Naive B cell (primary cell): ENCODE measurements around the gene NWD2. TPM values are rescaled to one million over a fixed set of nuclear protein-coding genes. Genes with fewer than 3 reads are reported as not detected.

ENCODE experiments used
- ATAC-seq, 2 donors: fragments of 150-1000 bp; cut with Tn5 transposase; 2 replicates each; pipeline ENCODE4 v1.10.0; 2021; ENCODE audit warnings: low read depth in 2 of 2, mild to moderate bottlenecking in 2 of 2, moderate library complexity in 2 of 2
- DNase-seq: peaks from one replicate; pipeline ENCODE4 v3.0.0; 2022
- H3K27ac Mint-ChIP-seq, 6 donors: one replicate each; pipeline ENCODE4 v1.8.0; 2020 to 2022; ENCODE audit warnings: mild to moderate bottlenecking in 6 of 6, mixed read lengths in 6 of 6, moderate library complexity in 5 of 6, inconsistent platforms in 2 of 6
- H3K27me3 Mint-ChIP-seq, 3 donors: one replicate each; pipeline ENCODE4 v1.8.0; 2021 to 2022; ENCODE audit warnings: mixed read lengths in 3 of 3, mild to moderate bottlenecking in 1 of 3
- H3K36me3 Mint-ChIP-seq, 2 donors: one replicate each; pipeline ENCODE4 v1.8.0; 2020 to 2022; ENCODE audit warnings: mixed read lengths in 2 of 2, inconsistent platforms in 1 of 2, mild to moderate bottlenecking in 1 of 2
- H3K4me1 Mint-ChIP-seq, 3 donors: one replicate each; pipeline ENCODE4 v1.8.0; 2020 to 2022; ENCODE audit warnings: mixed read lengths in 3 of 3, inconsistent platforms in 1 of 3, mild to moderate bottlenecking in 1 of 3, moderate library complexity in 1 of 3
- H3K4me3 Mint-ChIP-seq, 8 donors: one replicate each; pipeline ENCODE4 v1.8.0; 2020 to 2022; ENCODE audit warnings: mild to moderate bottlenecking in 8 of 8, mixed read lengths in 8 of 8, moderate library complexity in 8 of 8, inconsistent platforms in 2 of 8
- H3K9me3 Mint-ChIP-seq, 7 donors: one replicate each; pipeline ENCODE4 v1.8.0; 2020 to 2022; ENCODE audit warnings: mixed read lengths in 7 of 7, mild to moderate bottlenecking in 5 of 7, inconsistent platforms in 2 of 7, moderate library complexity in 1 of 7
- polyA plus RNA-seq, 6 donors: library from polyadenylated mRNA; unstranded; fragments of 300-500 nt; fragmentation: Illumina TruSeq; gene quantifications; one replicate each; pipeline ENCODE4 v1.2.3, GENCODE V29; 2021; ENCODE audit warnings: low read depth in 6 of 6

Gene NWD2
- polyA plus RNA-seq, 6 donors from 2014 or later: not detected

DNA sequence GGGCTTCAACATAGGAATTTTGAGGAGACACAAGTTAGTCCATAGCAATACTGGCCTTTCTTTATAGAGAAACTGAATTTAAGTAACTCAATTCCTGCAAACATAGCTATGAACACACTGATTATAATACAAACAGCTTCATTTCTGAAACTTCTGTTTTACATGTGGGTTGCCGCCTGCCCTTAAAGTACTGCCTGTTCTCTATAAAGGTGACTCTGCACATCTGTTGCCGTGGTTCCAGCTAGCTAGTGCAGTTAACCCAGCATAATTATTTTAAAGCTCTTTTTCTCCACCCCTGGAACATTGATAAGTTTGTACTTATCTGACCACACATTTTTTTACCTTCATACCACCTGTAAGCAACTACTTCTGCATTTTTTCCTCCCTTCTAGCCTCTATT is 177.6 kb downstream of the NWD2 start:
- DNase-seq (no peak), ATAC-seq (no peak)
- H3K36me3 Mint-ChIP-seq: no peaks in the 10 kb centered on the region
- H3K4me3 Mint-ChIP-seq: no peak overlapping the region
- H3K27ac Mint-ChIP-seq: no peak overlapping the region
- H3K9me3 Mint-ChIP-seq: peaks cover 0 to 11% (median 4%) of the 10 kb centered on the region in 7 donors
- H3K4me1 Mint-ChIP-seq: no peaks in the 10 kb centered on the region
- H3K27me3 Mint-ChIP-seq: peaks cover 4 to 7% (median 5%) of the 10 kb centered on the region in 3 donors

DNA sequence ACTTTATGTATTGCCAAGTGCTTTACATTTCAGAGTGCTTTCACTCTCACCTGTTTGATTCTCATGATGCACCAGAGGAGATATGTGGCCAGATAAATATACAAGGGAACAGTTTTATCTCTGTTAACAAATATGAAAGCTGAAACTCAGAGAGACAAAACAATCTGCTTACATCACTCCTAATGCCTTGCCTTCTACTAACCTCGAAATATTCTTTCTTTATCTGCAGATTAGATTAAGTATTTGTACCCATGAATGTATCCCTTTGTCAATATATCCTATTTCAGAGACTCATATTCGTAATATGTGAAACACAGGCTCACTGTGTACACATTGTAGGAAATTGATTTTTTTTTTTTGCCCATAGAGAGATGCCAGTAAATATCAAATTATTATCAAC is 178.1 kb downstream of the NWD2 start:
- Mint-ChIP-seq H3K27me3 (peaks cover 5 to 11% (median 9%) of the 10 kb centered on the region in 3 donors), H3K4me1 (no peaks in the 10 kb centered on the region)

DNA sequence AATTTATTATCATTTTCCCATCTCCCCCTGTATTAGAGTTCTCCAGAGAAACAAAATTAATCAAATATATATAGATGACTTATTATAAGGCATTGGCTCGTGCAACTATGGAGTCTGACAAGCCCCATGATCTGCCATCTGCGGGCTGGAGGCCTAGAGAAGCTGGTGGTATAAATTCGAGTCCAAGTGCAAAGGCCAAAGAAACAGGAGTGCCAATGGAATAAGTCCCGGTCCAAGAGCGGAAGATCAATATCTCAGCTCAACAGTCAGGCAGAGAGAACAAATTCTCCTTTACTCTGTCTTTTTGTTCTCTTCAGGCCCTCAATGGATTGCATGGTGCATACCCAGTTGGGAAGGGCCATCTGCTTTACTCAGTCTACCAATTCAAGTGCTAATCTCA is 178.8 kb downstream of the NWD2 start:
- H3K9me3 Mint-ChIP-seq: peaks cover 0 to 11% (median 4%) of the 10 kb centered on the region in 7 donors
- peaks cover 5 to 11% (median 11%) of the 10 kb centered on the region in 3 donors for H3K27me3 Mint-ChIP-seq
- DNase-seq: no peak
- H3K4me1 Mint-ChIP-seq: no peaks in the 10 kb centered on the region
- no peak overlapping the region for H3K27ac Mint-ChIP-seq
- H3K36me3 Mint-ChIP-seq: no peaks in the 10 kb centered on the region
- no peak overlapping the region for H3K4me3 Mint-ChIP-seq
- no peak for ATAC-seq

More for the DNA sequence above, 178.1 kb downstream of the NWD2 start:
- no peaks in the 10 kb centered on the region for H3K36me3 Mint-ChIP-seq
- ATAC-seq: no peak
- no peak for DNase-seq
- H3K4me3 Mint-ChIP-seq: no peak overlapping the region
- H3K27ac Mint-ChIP-seq: no peak overlapping the region
- H3K9me3 Mint-ChIP-seq: peaks cover 0 to 11% (median 4%) of the 10 kb centered on the region in 7 donors

DNA sequence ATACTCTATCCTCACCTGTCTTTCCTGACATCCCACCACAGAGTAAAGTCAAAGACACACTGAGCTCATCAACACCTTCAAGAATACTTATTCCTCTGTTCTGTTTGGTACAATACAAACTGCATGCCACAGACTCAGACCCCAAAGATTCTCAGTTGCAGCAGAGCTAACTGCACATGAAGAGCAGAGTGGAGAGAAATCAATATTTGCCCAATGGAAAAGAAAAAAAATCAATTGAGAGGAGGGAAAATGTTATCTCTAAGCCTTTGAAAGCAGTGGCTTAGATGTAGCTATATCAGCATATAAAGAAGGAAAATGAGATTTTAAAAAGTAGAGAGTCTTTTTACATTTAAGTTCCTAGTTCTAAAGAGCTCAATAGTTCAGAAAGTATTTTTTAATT is 180.2 kb downstream of the NWD2 start:
- H3K27ac Mint-ChIP-seq: no peak overlapping the region
- peaks cover 5 to 16% (median 11%) of the 10 kb centered on the region in 3 donors for H3K27me3 Mint-ChIP-seq
- no peak for DNase-seq
- peaks cover 0 to 6% (median 0%) of the 10 kb centered on the region in 7 donors for H3K9me3 Mint-ChIP-seq
- no peaks in the 10 kb centered on the region for H3K4me1 Mint-ChIP-seq
- no peak overlapping the region for H3K4me3 Mint-ChIP-seq
- no peak for ATAC-seq
- H3K36me3 Mint-ChIP-seq: no peaks in the 10 kb centered on the region

DNA sequence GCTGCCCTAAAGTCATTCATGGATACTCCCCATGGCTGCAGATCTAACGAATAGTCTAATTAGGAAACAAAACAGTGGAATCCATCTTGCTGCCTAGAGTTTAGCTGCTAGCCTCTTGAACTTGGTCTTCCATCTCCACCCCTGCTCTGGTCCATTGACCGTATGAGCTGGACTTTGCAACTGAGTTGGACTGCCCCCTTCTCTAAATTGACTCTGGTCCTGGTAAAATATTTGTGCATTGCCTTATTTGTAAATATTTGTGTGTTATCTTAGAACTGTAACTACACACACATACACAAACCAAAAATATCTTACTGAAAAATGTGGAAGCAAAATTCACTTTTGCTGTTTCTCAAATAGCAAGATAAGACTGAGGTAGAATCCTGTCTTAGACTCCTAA is 181.3 kb downstream of the NWD2 start:
- Mint-ChIP-seq H3K4me3 (no peak overlapping the region), H3K36me3 (no peaks in the 10 kb centered on the region), H3K27ac (no peak overlapping the region), H3K4me1 (no peaks in the 10 kb centered on the region), H3K9me3 (no peaks in the 10 kb centered on the region), H3K27me3 (peaks cover 5 to 16% (median 11%) of the 10 kb centered on the region in 3 donors)
- no peak for DNase-seq
- ATAC-seq: no peak

DNA sequence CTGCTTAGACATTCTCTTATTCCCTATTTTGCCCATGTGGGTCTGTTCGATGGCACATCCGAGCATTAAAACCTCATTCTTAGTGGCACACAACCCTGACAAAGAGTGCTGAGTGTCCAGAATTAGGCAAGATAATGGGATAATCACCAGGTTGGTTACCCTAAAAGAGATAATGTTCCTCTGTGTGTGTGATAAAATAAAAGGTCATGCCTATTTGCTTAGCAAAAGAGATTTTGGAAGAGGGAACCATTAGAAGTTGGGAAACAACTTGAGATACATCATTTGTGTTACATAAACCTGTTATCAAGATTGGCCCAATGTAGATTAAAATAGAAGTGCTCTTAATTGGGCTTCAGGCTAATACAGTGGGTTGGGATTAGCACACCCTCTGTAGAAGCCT is 182.7 kb downstream of the NWD2 start:
- no peak for ATAC-seq
- H3K9me3 Mint-ChIP-seq: no peaks in the 10 kb centered on the region
- no peak overlapping the region for H3K4me3 Mint-ChIP-seq
- H3K27me3 Mint-ChIP-seq: peaks cover 11 to 20% (median 13%) of the 10 kb centered on the region in 3 donors
- H3K36me3 Mint-ChIP-seq: no peaks in the 10 kb centered on the region
- H3K27ac Mint-ChIP-seq: no peak overlapping the region
- H3K4me1 Mint-ChIP-seq: no peaks in the 10 kb centered on the region
- DNase-seq: no peak

DNA sequence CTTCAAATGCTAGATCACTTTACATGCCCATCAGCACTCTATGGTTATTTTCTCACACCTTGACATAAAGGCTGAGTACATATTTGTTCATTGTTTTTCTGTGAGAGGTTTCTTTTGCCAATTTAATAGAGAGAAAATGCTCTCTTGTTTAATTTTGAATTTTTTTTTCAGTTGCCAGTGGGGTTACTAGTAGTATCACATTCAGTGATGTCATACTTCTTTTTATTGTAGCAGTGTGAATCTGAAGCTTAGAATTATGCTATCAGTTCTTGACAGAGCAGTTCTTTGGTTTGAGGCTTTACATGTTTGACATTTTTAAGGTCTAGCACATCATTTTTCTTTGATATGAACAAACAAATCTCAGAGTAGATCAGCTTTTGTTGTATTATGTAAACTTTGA is 185.4 kb downstream of the NWD2 start:
- H3K27me3 Mint-ChIP-seq: peaks cover 16 to 33% (median 20%) of the 10 kb centered on the region in 3 donors
- no peaks in the 10 kb centered on the region for H3K36me3 Mint-ChIP-seq
- H3K27ac Mint-ChIP-seq: no peak overlapping the region
- ATAC-seq (no peak), DNase-seq (no peak)
- H3K4me3 Mint-ChIP-seq: no peak overlapping the region
- no peaks in the 10 kb centered on the region for H3K9me3 Mint-ChIP-seq
- H3K4me1 Mint-ChIP-seq: no peaks in the 10 kb centered on the region

DNA sequence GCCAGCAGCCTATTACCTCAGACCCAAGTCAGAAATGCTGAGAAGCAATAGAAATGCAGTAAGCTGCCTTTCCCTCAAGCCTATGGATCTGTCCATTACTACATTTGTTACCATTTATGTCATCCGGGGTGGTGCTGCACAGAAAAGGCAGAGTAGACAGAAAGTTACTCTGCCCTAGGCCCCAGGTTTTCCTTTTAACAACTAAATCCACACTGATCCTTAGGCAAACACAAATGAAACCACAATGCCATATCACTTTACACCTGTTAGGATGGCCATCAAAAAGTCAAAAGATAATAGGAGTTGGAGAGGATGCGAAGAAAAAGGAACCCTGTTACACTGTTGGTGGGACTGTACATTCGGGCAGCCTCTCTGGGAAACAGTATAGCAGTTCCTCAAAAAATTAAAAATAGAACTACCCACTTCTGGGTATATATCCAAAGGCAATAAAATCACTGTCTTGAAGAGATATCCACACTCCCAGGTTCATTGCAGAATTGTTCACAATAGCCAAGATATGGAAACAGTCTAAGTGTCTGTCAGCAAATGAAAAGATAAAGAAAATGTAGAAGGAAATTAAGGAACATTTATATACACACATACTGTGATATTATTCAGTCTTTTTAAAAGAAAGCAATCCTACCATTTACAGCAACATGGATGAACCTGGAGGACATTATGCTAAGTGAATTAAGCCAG is 186.3 kb downstream of the NWD2 start:
- Mint-ChIP-seq H3K4me1 (no peaks in the 10 kb centered on the region), H3K27ac (no peak overlapping the region), H3K27me3 (peaks cover 16 to 34% (median 20%) of the 10 kb centered on the region in 3 donors), H3K4me3 (no peak overlapping the region), H3K9me3 (no peaks in the 10 kb centered on the region), H3K36me3 (no peaks in the 10 kb centered on the region)
- DNase-seq (no peak), ATAC-seq (no peak)

DNA sequence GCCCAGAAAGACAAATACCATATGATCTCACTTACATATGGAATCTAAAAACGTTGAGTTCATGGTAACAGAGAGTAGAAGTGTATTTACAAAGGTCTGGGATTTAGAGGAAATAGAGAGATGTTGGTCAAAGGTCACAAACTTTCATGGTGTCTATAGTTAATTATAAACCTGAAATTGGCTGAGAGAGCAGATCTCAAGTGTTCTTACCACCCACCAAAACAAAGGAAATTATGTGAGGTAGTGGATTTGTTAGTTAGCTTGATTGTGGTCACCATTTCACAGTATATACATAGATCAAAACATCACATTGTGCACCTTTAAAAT is 186.8 kb downstream of the NWD2 start:
- ATAC-seq: no peak
- H3K4me1 Mint-ChIP-seq: no peaks in the 10 kb centered on the region

DNA sequence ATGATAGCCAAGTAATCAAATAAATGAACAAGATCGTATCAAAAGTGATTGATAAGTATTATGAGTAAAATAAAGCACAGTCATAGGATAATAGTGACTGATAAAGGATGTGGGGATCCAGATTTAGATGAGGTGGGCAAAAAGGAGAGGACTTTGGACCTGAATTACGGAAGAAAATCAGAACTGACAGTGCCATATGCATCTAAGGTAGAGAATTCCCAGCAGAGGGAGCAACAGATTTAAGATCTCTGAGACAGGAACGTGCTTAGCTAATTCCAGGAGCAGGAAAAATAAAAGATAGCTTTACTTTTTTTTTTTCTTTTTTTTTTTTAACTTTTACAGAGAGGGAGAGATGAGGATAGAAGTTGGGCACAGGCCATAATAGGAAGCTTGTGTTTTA is 189.9 kb downstream of the NWD2 start:
- Mint-ChIP-seq H3K36me3 (no peaks in the 10 kb centered on the region), H3K4me1 (no peaks in the 10 kb centered on the region), H3K4me3 (no peak overlapping the region), H3K9me3 (no peaks in the 10 kb centered on the region), H3K27me3 (peaks cover 9 to 24% (median 23%) of the 10 kb centered on the region in 3 donors), H3K27ac (no peak overlapping the region)
- ATAC-seq: no peak
- no peak for DNase-seq

More for the DNA sequence above, 186.8 kb downstream of the NWD2 start:
- no peak overlapping the region for H3K27ac Mint-ChIP-seq
- DNase-seq: no peak
- no peak overlapping the region for H3K4me3 Mint-ChIP-seq
- H3K36me3 Mint-ChIP-seq: no peaks in the 10 kb centered on the region
- H3K27me3 Mint-ChIP-seq: peaks cover 16 to 34% (median 20%) of the 10 kb centered on the region in 3 donors
- H3K9me3 Mint-ChIP-seq: no peaks in the 10 kb centered on the region

DNA sequence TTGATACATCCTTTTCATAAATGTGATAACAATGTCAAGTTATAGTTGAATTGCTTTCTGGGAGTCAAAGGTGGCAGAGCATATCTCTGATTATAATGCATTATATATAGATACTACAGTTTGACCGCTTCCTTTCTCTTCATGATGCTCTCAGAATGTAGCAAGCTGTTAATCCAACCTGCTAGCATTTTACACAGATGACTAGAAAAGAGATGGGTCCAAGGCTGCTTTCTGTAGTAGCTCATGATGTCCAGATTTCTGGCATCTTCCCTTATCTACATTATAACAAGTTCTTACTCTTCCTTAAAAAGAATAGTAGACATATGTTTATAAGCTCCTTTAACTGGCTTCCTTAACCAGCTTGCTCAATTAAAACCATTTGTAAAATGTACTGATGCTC is 192.0 kb downstream of the NWD2 start:
- no peaks in the 10 kb centered on the region for H3K9me3 Mint-ChIP-seq
- H3K4me3 Mint-ChIP-seq: no peak overlapping the region
- H3K36me3 Mint-ChIP-seq: no peaks in the 10 kb centered on the region

DNA sequence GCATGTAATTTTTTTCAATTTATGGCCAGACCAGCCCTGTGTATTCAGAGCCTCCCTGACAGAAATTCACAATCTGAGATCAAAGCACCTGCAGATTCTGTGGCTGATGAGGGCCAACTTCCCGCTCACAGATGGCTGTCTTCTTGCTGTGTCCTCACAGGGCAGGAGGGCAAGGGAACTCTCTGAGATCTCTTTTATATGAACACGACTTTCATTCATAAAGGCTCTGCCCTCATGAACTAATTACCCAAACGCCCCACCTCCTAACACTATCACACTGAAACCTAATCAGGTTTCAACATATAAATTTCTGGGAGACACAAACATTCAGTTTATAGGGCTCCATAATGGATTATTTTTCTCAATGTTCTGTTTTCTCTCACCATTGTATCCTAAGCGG is 192.6 kb downstream of the NWD2 start:
- H3K9me3 Mint-ChIP-seq: no peaks in the 10 kb centered on the region
- no peak for DNase-seq
- ATAC-seq: no peak
- H3K4me3 Mint-ChIP-seq: no peak overlapping the region
- H3K4me1 Mint-ChIP-seq: no peaks in the 10 kb centered on the region
- H3K27me3 Mint-ChIP-seq: peaks cover 20 to 30% (median 22%) of the 10 kb centered on the region in 3 donors
- no peaks in the 10 kb centered on the region for H3K36me3 Mint-ChIP-seq
- H3K27ac Mint-ChIP-seq: no peak overlapping the region

More for the DNA sequence above, 192.0 kb downstream of the NWD2 start:
- H3K27ac Mint-ChIP-seq: no peak overlapping the region
- no peak for ATAC-seq
- H3K27me3 Mint-ChIP-seq: peaks cover 22 to 34% (median 23%) of the 10 kb centered on the region in 3 donors
- H3K4me1 Mint-ChIP-seq: no peaks in the 10 kb centered on the region
- DNase-seq: no peak

DNA sequence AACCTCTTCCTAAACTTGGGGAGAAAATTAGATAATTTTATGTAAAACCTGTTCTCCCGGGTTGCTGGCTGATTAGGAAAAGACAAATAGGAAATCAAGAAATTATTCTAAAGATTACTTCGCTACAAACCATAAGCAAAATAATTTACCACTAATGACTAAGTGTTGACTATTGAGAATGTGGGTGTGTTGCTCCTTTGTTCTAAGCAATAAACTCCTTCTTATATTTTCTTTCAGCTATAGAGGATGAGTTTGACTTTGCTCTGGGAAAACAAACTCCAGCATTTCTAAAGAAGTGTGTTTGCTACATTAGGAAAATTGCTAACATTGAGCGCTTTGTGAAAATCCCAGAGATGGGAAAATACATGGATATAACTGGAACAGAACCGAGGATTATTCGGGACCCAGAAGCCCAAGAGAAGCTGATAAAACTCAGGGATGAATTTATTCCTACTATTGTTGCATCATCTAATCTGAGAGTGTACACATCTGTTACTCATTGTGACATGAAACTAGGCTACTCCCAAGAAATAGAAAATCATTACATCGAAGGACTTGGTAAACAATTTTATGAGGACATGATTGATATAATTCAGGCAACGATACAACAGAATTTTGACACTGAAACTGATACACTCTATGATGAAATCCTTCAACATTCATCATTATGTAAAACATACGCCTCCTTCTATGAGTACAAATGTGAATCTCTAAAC is 194.2 kb downstream of the NWD2 start:
- no peaks in the 10 kb centered on the region for H3K36me3 Mint-ChIP-seq
- peaks cover 14 to 31% (median 26%) of the 10 kb centered on the region in 3 donors for H3K27me3 Mint-ChIP-seq
- H3K4me3 Mint-ChIP-seq: no peak overlapping the region
- H3K4me1 Mint-ChIP-seq: no peaks in the 10 kb centered on the region
- no peak overlapping the region for H3K27ac Mint-ChIP-seq
- H3K9me3 Mint-ChIP-seq: no peaks in the 10 kb centered on the region
- ATAC-seq: no peak
- DNase-seq: no peak

DNA sequence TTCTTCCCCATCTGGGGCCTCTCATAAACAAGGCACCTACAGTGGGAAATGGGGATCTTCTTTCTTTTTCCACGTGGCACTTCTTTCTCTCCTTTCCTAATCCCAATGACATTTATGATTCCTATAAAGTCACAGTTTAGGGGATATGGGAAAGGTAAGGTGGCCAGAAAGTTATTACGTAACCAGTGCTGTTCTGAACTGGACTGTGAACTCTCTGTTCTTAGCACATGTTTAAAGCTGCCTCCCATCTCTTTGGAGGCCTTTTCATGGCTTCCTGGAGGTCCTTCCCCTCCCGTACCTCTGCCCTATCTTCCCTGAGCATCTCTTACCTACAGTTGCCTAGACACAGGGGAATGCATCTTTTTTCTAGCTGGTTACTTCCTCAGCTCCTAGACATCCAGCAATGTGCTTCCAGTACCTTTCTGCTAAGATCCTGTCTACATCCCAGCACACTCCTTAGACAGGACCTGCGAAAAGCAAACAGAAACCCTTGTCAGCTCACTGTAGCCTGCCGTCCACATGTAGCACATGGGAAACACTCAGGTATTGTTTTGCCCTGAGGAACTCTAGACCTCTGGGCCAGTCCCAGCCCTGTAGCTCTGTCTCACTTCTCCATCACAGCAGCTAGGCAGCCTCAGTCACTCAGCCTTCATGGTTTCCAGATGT is 195.4 kb downstream of the NWD2 start:
- Mint-ChIP-seq H3K27ac (no peak overlapping the region), H3K9me3 (no peaks in the 10 kb centered on the region), H3K4me1 (no peaks in the 10 kb centered on the region), H3K36me3 (no peaks in the 10 kb centered on the region), H3K27me3 (peaks cover 14 to 31% (median 25%) of the 10 kb centered on the region in 3 donors), H3K4me3 (no peak overlapping the region)
- ATAC-seq (no peak), DNase-seq (no peak)
